GM18907 (cell line): Measurements from ENCODE around the gene CYP21A2.
"Not testable (repeated sequence)": the region's sequence is repeated elsewhere in the genome, so short reads cannot be mapped to it uniquely, and the experiment has no call there.

Source experiments
- ATAC-seq: cut with Tn5 transposase; IDR thresholded peaks from one replicate; pipeline ENCODE4 v1.9.1; 2021; ENCODE audit warnings: mild to moderate bottlenecking, moderate library complexity; ENCODE audit not compliant: unreplicated experiment

CYP21A2 gene

GRCh38 chr6:32037598-32038524 is at the start of gene CYP21A2:
Gene CYP21A2, plus strand, starts transcription at chr6:32038415. Its CDS starts 8 bp downstream, at chr6:32038423.
- not testable (repeated sequence) for ATAC-seq

- not testable (repeated sequence) for ATAC-seq
Measured at GRCh38 chr6:31989363-31989762, 48.9 kb upstream of the CYP21A2 start.

- not testable (repeated sequence) for ATAC-seq
Measured at GRCh38 chr6:31994421-31994820, 43.8 kb upstream of the CYP21A2 start.

GRCh38 chr6:31996385-31996784 is 41.8 kb upstream of the CYP21A2 start:
- not testable (repeated sequence) for ATAC-seq

GRCh38 chr6:32002546-32003268 is 35.5 kb upstream of the CYP21A2 start:
- not testable (repeated sequence) for ATAC-seq

- ATAC-seq, result not testable (repeated sequence)
Measured at GRCh38 chr6:32003301-32003700, 34.9 kb upstream of the CYP21A2 start.

GRCh38 chr6:32004393-32004792 is 33.8 kb upstream of the CYP21A2 start:
- not testable (repeated sequence) for ATAC-seq

- ATAC-seq, result not testable (repeated sequence)
Measured at GRCh38 chr6:32004864-32005537, 33.2 kb upstream of the CYP21A2 start.

- not testable (repeated sequence) for ATAC-seq
Measured at GRCh38 chr6:32005538-32005880, 32.7 kb upstream of the CYP21A2 start.

- not testable (repeated sequence) for ATAC-seq
Measured at GRCh38 chr6:32005991-32006529, 32.2 kb upstream of the CYP21A2 start.

- not testable (repeated sequence) for ATAC-seq
Measured at GRCh38 chr6:32007086-32007485, 31.1 kb upstream of the CYP21A2 start.

- not testable (repeated sequence) for ATAC-seq
Measured at GRCh38 chr6:32008037-32008436, 30.2 kb upstream of the CYP21A2 start.

- not testable (repeated sequence) for ATAC-seq
Measured at GRCh38 chr6:32008616-32009015, 29.6 kb upstream of the CYP21A2 start.

- ATAC-seq, result not testable (repeated sequence)
Measured at GRCh38 chr6:32009537-32009936, 28.7 kb upstream of the CYP21A2 start.

GRCh38 chr6:32010856-32011530 is 27.2 kb upstream of the CYP21A2 start:
- ATAC-seq, result not testable (repeated sequence)

GRCh38 chr6:32012941-32013617 is 25.1 kb upstream of the CYP21A2 start:
- ATAC-seq, result not testable (repeated sequence)

- not testable (repeated sequence) for ATAC-seq
Measured at GRCh38 chr6:32013738-32014137, 24.5 kb upstream of the CYP21A2 start.

GRCh38 chr6:32014547-32014946 is 23.7 kb upstream of the CYP21A2 start, which contains the start of gene C4B:
Gene C4B, plus strand, starts transcription at chr6:32014795. Its CDS starts 51 bp downstream, at chr6:32014846.
- ATAC-seq, result not testable (repeated sequence)

- ATAC-seq, result not testable (repeated sequence)
Measured at GRCh38 chr6:32022100-32022499, 16.1 kb upstream of the CYP21A2 start.
